Ishikawa (cell line): ENCODE measurements around the gene EIF4A3.

Experiments used
- CEBPB ChIP-seq: IDR thresholded peaks from 2 replicates; pipeline ENCODE4 v1.6.1; 2012
- NFIC ChIP-seq: IDR thresholded peaks from 2 replicates; pipeline ENCODE4 v1.6.1; 2012
- RAD21 ChIP-seq: IDR thresholded peaks from 2 replicates; pipeline ENCODE4 v1.6.1; 2012; ENCODE audit warnings: low read depth
- TCF12 ChIP-seq: IDR thresholded peaks from 2 replicates; pipeline ENCODE4 v1.6.1; 2012; ENCODE audit warnings: low read depth
- TEAD4 ChIP-seq: IDR thresholded peaks from 2 replicates; pipeline ENCODE4 v1.6.1; 2012
- YY1 ChIP-seq: IDR thresholded peaks from 2 replicates; pipeline ENCODE4 v1.6.1; 2012; ENCODE audit warnings: low read depth
- TF ChIP-seq, protein P1 (sequence below): IDR thresholded peaks from 2 replicates; pipeline ENCODE4 v1.6.1; 2012; ENCODE audit warnings: low read depth, mild to moderate bottlenecking
- TF ChIP-seq, protein P2 (sequence below): IDR thresholded peaks from 2 replicates; pipeline ENCODE4 v1.6.1; 2012
- TF ChIP-seq, protein P3 (sequence below): IDR thresholded peaks from 2 replicates; pipeline ENCODE4 v1.6.1; 2012

DNA sequence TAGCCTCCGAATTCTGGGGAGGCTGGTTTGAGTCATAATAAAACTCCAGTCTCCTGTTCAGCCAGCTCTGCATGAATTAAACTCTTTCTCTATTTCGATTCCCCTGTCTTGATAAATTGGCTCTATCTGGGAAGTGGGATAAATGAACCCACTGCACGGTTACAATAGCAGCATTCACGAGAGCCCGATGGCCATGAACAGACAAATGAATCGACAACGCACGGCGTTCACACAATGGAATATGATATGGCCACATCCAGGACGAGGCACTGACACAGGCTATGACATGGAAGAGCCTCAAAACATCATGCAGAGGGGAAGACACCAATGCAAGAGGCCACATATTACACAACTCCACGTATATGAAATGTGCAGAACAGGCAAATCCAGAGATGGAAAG, 17.3 kb upstream of the EIF4A3 start:
- no peak for TF ChIP-seq RAD21
- TF ChIP-seq NFIC, result no peak
- TF ChIP-seq CEBPB, result no peak
- no peak for TF ChIP-seq TEAD4
- TF ChIP-seq, protein P1, sequence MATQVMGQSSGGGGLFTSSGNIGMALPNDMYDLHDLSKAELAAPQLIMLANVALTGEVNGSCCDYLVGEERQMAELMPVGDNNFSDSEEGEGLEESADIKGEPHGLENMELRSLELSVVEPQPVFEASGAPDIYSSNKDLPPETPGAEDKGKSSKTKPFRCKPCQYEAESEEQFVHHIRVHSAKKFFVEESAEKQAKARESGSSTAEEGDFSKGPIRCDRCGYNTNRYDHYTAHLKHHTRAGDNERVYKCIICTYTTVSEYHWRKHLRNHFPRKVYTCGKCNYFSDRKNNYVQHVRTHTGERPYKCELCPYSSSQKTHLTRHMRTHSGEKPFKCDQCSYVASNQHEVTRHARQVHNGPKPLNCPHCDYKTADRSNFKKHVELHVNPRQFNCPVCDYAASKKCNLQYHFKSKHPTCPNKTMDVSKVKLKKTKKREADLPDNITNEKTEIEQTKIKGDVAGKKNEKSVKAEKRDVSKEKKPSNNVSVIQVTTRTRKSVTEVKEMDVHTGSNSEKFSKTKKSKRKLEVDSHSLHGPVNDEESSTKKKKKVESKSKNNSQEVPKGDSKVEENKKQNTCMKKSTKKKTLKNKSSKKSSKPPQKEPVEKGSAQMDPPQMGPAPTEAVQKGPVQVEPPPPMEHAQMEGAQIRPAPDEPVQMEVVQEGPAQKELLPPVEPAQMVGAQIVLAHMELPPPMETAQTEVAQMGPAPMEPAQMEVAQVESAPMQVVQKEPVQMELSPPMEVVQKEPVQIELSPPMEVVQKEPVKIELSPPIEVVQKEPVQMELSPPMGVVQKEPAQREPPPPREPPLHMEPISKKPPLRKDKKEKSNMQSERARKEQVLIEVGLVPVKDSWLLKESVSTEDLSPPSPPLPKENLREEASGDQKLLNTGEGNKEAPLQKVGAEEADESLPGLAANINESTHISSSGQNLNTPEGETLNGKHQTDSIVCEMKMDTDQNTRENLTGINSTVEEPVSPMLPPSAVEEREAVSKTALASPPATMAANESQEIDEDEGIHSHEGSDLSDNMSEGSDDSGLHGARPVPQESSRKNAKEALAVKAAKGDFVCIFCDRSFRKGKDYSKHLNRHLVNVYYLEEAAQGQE, result no peak
- TF ChIP-seq, protein P2, sequence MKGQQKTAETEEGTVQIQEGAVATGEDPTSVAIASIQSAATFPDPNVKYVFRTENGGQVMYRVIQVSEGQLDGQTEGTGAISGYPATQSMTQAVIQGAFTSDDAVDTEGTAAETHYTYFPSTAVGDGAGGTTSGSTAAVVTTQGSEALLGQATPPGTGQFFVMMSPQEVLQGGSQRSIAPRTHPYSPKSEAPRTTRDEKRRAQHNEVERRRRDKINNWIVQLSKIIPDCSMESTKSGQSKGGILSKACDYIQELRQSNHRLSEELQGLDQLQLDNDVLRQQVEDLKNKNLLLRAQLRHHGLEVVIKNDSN, result no peak
- TF ChIP-seq, protein P3, sequence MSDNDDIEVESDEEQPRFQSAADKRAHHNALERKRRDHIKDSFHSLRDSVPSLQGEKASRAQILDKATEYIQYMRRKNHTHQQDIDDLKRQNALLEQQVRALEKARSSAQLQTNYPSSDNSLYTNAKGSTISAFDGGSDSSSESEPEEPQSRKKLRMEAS, result no peak
- TF ChIP-seq YY1, result no peak
- TF ChIP-seq TCF12, result no peak
